IPS-NIHi7 (cell line): ENCODE data around the gene ZNF799.
"Not testable (repeated sequence)": the region's sequence is repeated elsewhere in the genome, so short reads cannot be mapped to it uniquely, and the experiment has no call there.

Source experiments
- DNase-seq: peaks from one replicate; pipeline ENCODE4 v3.0.0; 2012; ENCODE audit warnings: mixed read lengths; ENCODE audit errors: extremely low spot score

The ZNF799 gene

GRCh38 chr19:12364391-12365235, 36.5 kb downstream of the ZNF799 start:
- peak; percentile 35 for DNase-seq

GRCh38 chr19:12362236-12362635, 38.8 kb downstream of the ZNF799 start:
- DNase-seq = not testable (repeated sequence)

GRCh38 chr19:12353375-12353774, 47.7 kb downstream of the ZNF799 start:
- DNase-seq = no peak

GRCh38 chr19:12350890-12351197, 50.2 kb downstream of the ZNF799 start:
- no peak for DNase-seq

- no peak for DNase-seq
These were observed 50.7 kb downstream of the ZNF799 start for GRCh38 chr19:12350185-12350889.

GRCh38 chr19:12346896-12347295, 54.2 kb downstream of the ZNF799 start:
- DNase-seq = no peak

GRCh38 chr19:12345197-12345596, 55.9 kb downstream of the ZNF799 start:
- DNase-seq = no peak
